ENCODE measurements around the gene RENBP. TPM values are rescaled to one million over a fixed set of nuclear protein-coding genes. Genes with fewer than 3 reads are reported as not detected.
A peak's percentile ranks its signal among the peaks of the same experiment; 100 is the strongest.

The RENBP gene
- total and polyA plus RNA-seq, 12 donors, result 5.4 to 69.6 (median 26.1) TPM

DNA sequence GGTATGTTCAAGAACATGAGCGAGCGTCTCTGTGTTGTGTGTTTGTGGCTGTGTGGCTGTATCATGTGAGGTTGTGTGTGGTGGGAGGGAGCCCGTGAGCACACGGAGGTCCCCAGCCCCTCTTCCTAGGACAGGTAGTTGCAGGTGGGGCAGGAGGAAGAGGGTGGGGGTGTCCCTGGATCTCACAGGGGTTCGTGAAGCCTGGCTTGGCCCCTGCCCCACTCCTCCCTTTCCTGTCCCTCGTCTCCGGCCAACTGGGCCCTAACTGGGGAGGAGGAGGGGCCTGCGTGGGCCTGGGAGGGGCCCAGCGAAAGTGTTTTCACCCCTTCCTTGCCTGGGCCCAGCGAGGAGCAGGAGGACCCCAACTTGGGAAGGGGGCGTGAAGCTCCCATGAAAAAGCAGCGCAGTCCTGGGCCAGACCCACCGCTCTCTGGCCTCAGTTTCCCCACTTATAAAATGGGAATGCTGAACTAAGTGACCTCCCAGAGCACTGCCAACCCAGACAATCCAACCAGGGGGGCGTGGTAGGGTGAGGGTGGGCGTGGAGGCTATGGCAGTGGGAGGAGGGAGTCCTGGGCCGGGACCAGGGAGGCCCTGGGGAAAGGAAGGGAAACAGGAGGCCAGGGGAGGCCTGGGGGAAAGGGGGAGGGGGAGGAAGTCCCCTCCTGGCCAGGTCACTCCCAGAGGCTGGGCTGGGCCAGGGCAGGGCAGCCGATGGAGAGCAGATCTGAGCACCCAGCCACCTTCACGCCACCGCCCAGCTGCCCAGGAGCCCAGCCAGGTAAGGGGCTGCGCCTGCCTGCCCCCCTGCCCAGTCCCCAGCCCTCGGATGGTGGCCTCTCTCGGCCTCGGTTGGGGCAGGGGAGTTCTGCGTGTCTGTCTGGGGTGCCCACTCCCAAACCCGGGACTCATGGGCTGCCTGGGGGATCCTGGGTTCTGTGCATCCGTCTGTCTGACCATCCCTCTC, 40.2 kb downstream of the RENBP start, which contains the start of gene AVPR2:
Gene AVPR2, plus strand, starts transcription at position 683 of the 967 bp plus-strand sequence. CDS start 473 bp downstream, outside the sequence.
- 49 to 58% (median 53%) methylated on average over 8 to 24 of the region's 26 CpGs for WGBS, 4 donors
- Histone ChIP-seq H3K4me3 (no peak within 1 kb of the TSS), H3K27ac (peak within 1 kb of the TSS in 1 of 5 donors; percentile 61)

DNA sequence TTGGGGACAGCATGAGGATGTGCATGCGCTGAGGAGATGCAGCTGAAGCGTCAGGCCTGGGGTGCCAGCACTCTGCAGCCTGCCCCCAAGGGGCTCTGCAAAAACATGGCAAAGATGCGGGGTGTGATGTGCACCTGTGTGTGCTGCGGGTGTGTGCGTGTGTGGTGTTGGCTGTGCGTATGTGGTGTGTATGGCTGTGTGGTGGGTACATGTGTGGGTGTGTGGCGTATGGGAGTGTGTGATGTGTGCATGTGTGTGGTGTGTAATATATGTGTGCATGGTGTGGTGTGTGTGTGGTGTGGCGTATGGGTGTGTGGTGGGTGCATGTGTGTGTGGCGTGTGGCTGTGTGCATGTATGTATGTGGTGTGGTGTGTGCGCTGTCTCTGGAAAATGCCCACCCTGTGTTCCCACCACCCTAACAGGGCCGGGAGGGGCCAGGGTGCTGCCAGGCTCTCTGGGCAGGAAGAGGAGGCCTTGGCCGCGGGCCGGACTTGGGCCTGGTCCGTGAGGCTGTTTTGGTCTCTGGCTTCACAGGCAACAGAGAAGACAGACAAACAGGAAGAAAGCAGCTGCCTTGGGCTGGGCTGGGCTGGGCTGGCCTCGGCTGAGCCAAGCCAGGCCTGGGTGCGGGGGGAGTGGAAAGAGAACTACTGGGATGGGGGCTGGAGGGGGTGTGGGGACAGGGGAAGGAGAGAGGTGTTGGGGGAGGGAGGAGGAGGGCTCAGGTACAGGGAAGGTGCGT, 41.0 kb downstream of the RENBP start:
- Histone ChIP-seq H3K36me3 (replicated peaks in 1 of 2) (no peaks in the 10 kb centered on the region), H3K4me1 (replicated peaks in 1 of 2) (no peaks in the 10 kb centered on the region), H3K4me3 (no peak overlapping the region), H3K27me3 (peaks cover 14% of the 10 kb centered on the region), H3K27ac (peak overlapping the region in 1 of 5 donors; percentile 61), H3K9me3 (replicated peaks in 1 of 3) (no peaks in the 10 kb centered on the region)
- 63 to 71% (median 66%) methylated on average over 8 to 18 of the region's 18 CpGs for WGBS, 4 donors
- no peak for TF ChIP-seq POLR2A (IDR thresholded peaks at IDR 0.05)
- TF ChIP-seq, protein P1, sequence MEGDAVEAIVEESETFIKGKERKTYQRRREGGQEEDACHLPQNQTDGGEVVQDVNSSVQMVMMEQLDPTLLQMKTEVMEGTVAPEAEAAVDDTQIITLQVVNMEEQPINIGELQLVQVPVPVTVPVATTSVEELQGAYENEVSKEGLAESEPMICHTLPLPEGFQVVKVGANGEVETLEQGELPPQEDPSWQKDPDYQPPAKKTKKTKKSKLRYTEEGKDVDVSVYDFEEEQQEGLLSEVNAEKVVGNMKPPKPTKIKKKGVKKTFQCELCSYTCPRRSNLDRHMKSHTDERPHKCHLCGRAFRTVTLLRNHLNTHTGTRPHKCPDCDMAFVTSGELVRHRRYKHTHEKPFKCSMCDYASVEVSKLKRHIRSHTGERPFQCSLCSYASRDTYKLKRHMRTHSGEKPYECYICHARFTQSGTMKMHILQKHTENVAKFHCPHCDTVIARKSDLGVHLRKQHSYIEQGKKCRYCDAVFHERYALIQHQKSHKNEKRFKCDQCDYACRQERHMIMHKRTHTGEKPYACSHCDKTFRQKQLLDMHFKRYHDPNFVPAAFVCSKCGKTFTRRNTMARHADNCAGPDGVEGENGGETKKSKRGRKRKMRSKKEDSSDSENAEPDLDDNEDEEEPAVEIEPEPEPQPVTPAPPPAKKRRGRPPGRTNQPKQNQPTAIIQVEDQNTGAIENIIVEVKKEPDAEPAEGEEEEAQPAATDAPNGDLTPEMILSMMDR (IDR thresholded peaks at IDR 0.05), result no peak
- intact Hi-C loops (cut with DNase I), result no loop called here
- peak in 2 of 7 donors; percentile 19 to 51 for DNase-seq

More for the DNA sequence above, 40.2 kb downstream of the RENBP start, which contains the start of gene AVPR2:
- H3K4me1 ChIP-seq (replicated peaks in 1 of 2), result no peaks in the 10 kb centered on the region
- intact Hi-C loops (cut with DNase I), result no loop called here
- H3K27me3 ChIP-seq, result peaks cover 14% of the 10 kb centered on the region
- H3K9me3 ChIP-seq (replicated peaks in 1 of 3), result no peaks in the 10 kb centered on the region
- peak in 1 of 7 donors; percentile 16 for DNase-seq
- H3K36me3 ChIP-seq (replicated peaks in 1 of 2), result no peaks in the 10 kb centered on the region
- TF ChIP-seq, protein P1 (IDR thresholded peaks at IDR 0.05), result no peak
- TF ChIP-seq POLR2A (IDR thresholded peaks at IDR 0.05), result no peak

DNA sequence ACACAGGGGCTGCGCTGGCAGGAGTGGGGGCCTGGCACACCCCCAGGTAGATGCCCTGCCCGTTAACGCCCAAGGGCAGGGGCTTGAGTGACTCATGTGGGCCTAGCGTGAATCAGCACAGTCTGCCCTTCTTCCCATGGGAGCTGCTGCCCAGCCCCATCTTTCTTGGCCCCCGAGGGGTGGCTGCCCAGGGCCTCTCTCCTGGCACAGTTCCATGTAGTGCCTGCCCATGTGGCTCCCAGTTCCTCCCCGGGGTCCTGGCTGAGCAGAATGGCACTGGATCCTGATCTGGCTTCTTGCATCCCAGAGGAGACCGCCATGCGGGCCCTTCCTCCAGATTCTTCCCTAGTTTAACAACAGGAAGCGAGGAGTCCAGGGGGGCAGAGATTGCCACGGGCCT, 42.1 kb downstream of the RENBP start:
- H3K4me3 ChIP-seq, result no peak overlapping the region
- no peaks in the 10 kb centered on the region for H3K36me3 ChIP-seq (replicated peaks in 1 of 2)
- H3K27ac ChIP-seq, result no peak overlapping the region
- TF ChIP-seq, protein P1 (IDR thresholded peaks at IDR 0.05), result no peak
- no peak for TF ChIP-seq POLR2A (IDR thresholded peaks at IDR 0.05)
- no peaks in the 10 kb centered on the region for H3K4me1 ChIP-seq (replicated peaks in 1 of 2)
- H3K27me3 ChIP-seq, result peaks cover 14% of the 10 kb centered on the region
- intact Hi-C loops (cut with DNase I), result no loop called here
- 50 to 58% (median 56%) methylated on average over 2 to 10 of the region's 10 CpGs; no CpG with 5 or more reads in 1 of the 4 donors for WGBS, 4 donors
- DNase-seq, result peak in 1 of 7 donors; percentile 17
- no peaks in the 10 kb centered on the region for H3K9me3 ChIP-seq (replicated peaks in 1 of 3)

DNA sequence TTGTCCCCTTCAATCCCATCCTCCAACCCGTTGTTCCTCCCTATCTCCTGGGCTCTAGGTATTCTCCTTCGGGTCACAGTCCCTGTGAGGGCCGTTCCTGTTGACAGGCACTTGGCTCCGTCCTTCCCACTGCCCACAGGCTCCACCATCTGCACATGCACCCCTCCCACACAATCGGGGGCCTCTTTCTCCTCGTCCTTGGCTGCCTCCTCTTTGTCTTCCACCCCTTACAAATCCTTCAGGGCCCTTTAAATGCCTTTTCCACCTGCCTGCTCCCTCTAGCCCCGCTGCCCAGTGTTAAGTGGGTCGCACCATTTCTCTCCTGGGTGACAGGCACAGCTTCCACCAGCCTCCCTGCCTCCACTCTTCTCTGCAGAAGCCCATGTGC, 42.7 kb downstream of the RENBP start:
- Histone ChIP-seq H3K9me3 (replicated peaks in 1 of 3) (no peaks in the 10 kb centered on the region), H3K4me1 (replicated peaks in 1 of 2) (no peaks in the 10 kb centered on the region), H3K36me3 (replicated peaks in 1 of 2) (no peaks in the 10 kb centered on the region), H3K27me3 (peaks cover 12% of the 10 kb centered on the region), H3K27ac (no peak overlapping the region), H3K4me3 (no peak overlapping the region)
- DNase-seq, result no peak
- 50 to 62% (median 58%) methylated on average over 8 of the region's 8 CpGs for WGBS, 4 donors
- TF ChIP-seq POLR2A (IDR thresholded peaks at IDR 0.05), result no peak
- TF ChIP-seq, protein P1 (IDR thresholded peaks at IDR 0.05), result no peak
- intact Hi-C loops (cut with DNase I), result no loop called here
